ENCODE results near the gene MYH15.

MYH15 gene

GRCh38 chr3:108378153-108378951 lies 132.0 kb downstream of the MYH15 start:
- Histone ChIP-seq H3K27me3 (replicated peaks; ENCODE audit: control insufficient read depth, insufficient read depth, low read length) (no peaks in the 10 kb centered on the region), H3K4me3 (replicated peaks; ENCODE audit: low read depth, low read length) (no peak overlapping the region), H3K36me3 (ENCODE audit: control insufficient read depth, insufficient read depth, low read length) (no peaks in the 10 kb centered on the region)
- DNase-seq (ENCODE audit: extremely low read depth, insufficient read length) = no peak
- TF ChIP-seq, protein P1, sequence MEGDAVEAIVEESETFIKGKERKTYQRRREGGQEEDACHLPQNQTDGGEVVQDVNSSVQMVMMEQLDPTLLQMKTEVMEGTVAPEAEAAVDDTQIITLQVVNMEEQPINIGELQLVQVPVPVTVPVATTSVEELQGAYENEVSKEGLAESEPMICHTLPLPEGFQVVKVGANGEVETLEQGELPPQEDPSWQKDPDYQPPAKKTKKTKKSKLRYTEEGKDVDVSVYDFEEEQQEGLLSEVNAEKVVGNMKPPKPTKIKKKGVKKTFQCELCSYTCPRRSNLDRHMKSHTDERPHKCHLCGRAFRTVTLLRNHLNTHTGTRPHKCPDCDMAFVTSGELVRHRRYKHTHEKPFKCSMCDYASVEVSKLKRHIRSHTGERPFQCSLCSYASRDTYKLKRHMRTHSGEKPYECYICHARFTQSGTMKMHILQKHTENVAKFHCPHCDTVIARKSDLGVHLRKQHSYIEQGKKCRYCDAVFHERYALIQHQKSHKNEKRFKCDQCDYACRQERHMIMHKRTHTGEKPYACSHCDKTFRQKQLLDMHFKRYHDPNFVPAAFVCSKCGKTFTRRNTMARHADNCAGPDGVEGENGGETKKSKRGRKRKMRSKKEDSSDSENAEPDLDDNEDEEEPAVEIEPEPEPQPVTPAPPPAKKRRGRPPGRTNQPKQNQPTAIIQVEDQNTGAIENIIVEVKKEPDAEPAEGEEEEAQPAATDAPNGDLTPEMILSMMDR (IDR thresholded peaks at IDR 0.05; ENCODE audit: insufficient read depth, low read length, poor library complexity, severe bottlenecking) = no peak

DNA sequence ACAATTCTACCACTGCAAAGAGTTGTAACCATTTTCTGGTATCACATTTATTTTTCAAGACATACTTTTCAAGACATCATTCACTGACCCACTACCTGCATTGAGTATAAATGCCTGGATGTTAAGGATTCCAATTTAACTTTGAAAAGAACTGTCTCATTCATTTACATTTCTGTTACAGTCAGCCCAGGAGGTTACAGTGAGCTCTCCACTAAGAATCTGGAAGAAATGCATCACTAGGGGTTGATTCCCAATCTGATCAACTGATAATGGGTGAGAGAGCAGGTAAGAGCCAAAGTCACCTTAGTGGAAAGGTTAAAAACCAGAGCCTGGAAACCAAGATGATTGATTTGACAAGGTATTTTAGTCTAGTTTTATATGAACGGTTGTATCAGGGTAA lies 133.0 kb downstream of the MYH15 start:
- H3K36me3 ChIP-seq (ENCODE audit: control insufficient read depth, insufficient read depth, low read length) = no peaks in the 10 kb centered on the region
- TF ChIP-seq, protein P1 (IDR thresholded peaks at IDR 0.05; ENCODE audit: insufficient read depth, low read length, poor library complexity, severe bottlenecking) = no peak
- no peak for DNase-seq (ENCODE audit: extremely low read depth, insufficient read length)
- H3K27me3 ChIP-seq (replicated peaks; ENCODE audit: control insufficient read depth, insufficient read depth, low read length) = no peaks in the 10 kb centered on the region
- H3K4me3 ChIP-seq (replicated peaks; ENCODE audit: low read depth, low read length) = no peak overlapping the region

GRCh38 chr3:108376026-108376425 lies 134.4 kb downstream of the MYH15 start:
- H3K36me3 ChIP-seq (ENCODE audit: control insufficient read depth, insufficient read depth, low read length) = no peaks in the 10 kb centered on the region
- TF ChIP-seq, protein P1 (IDR thresholded peaks at IDR 0.05; ENCODE audit: insufficient read depth, low read length, poor library complexity, severe bottlenecking) = no peak
- no peak for DNase-seq (ENCODE audit: extremely low read depth, insufficient read length)
- no peaks in the 10 kb centered on the region for H3K27me3 ChIP-seq (replicated peaks; ENCODE audit: control insufficient read depth, insufficient read depth, low read length)
- no peak overlapping the region for H3K4me3 ChIP-seq (replicated peaks; ENCODE audit: low read depth, low read length)

DNA sequence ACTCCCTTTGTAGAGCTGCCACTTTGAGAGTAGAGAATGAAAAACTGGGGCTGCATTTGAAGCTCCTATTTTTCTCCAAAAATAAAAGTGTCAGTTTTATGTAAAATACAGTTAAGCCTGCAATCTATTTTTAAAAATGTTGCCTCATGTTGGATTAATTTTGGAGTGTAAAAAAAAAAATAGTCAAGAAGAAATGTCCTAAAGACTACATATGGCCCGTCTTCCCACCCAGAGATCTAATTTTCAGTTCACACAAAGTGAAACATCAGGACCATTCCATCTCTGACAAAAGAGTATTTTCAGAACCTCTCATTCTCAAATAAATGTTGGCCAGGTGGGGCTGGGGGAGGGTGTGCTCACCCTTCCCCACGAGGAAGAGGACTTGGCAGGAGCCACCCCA lies 151.4 kb downstream of the MYH15 start:
- no peak for DNase-seq (ENCODE audit: extremely low read depth, insufficient read length)
- Histone ChIP-seq H3K4me3 (replicated peaks; ENCODE audit: low read depth, low read length) (no peak overlapping the region), H3K36me3 (ENCODE audit: control insufficient read depth, insufficient read depth, low read length) (no peaks in the 10 kb centered on the region), H3K27me3 (replicated peaks; ENCODE audit: control insufficient read depth, insufficient read depth, low read length) (no peaks in the 10 kb centered on the region)
- TF ChIP-seq, protein P1 (IDR thresholded peaks at IDR 0.05; ENCODE audit: insufficient read depth, low read length, poor library complexity, severe bottlenecking) = no peak

GRCh38 chr3:108357042-108357441 lies 153.4 kb downstream of the MYH15 start:
- no peaks in the 10 kb centered on the region for H3K27me3 ChIP-seq (replicated peaks; ENCODE audit: control insufficient read depth, insufficient read depth, low read length)
- DNase-seq (ENCODE audit: extremely low read depth, insufficient read length) = no peak
- no peak overlapping the region for H3K4me3 ChIP-seq (replicated peaks; ENCODE audit: low read depth, low read length)
- H3K36me3 ChIP-seq (ENCODE audit: control insufficient read depth, insufficient read depth, low read length) = no peaks in the 10 kb centered on the region
- TF ChIP-seq, protein P1 (IDR thresholded peaks at IDR 0.05; ENCODE audit: insufficient read depth, low read length, poor library complexity, severe bottlenecking) = no peak
